ENCODE results near the gene AP4B1.

- no peak for TF ChIP-seq CTCF (IDR thresholded peaks at IDR 0.05)
- no peak for TF ChIP-seq POLR2AphosphoS5 (IDR thresholded peaks at IDR 0.05)
Measured at GRCh38 chr1:113937146-113937545, 32.5 kb upstream of the AP4B1 start.
